Mesendoderm (in vitro differentiated cells): ENCODE data around the gene DMD.

Experiments used
- DNase-seq: peaks from one replicate; pipeline ENCODE4 v3.0.0; 2013
- H2AK5ac ChIP-seq: 2 replicates; pipeline ENCODE4 v1.6.1; 2013; ENCODE audit warnings: low read length, inconsistent platforms
- H2BK120ac ChIP-seq: 2 replicates; pipeline ENCODE4 v1.6.1; 2013; ENCODE audit warnings: low read depth, mild to moderate bottlenecking, low read length, moderate library complexity, mixed read lengths
- H2BK15ac ChIP-seq: replicated peaks from 2 replicates; pipeline ENCODE4 v1.6.1; 2013; ENCODE audit warnings: low read depth, mild to moderate bottlenecking, moderate library complexity
- H2BK5ac ChIP-seq: 2 replicates; pipeline ENCODE4 v1.6.1; 2013; ENCODE audit warnings: low read length, inconsistent platforms
- H3K18ac ChIP-seq: 2 replicates; pipeline ENCODE4 v1.6.1; 2013; ENCODE audit warnings: mild to moderate bottlenecking, low read length, mixed read lengths
- H3K23ac ChIP-seq: one replicate; pipeline ENCODE4 v1.6.1; 2013; ENCODE audit warnings: low read length
- H3K27ac ChIP-seq: 2 replicates; pipeline ENCODE4 v1.5.1; 2013; ENCODE audit warnings: low read depth, mild to moderate bottlenecking, inconsistent platforms, low read length, moderate library complexity
- H3K27me3 ChIP-seq: 2 replicates; pipeline ENCODE4 v1.6.1; 2013; ENCODE audit warnings: low read length, control low read depth, mild to moderate bottlenecking, inconsistent platforms; ENCODE audit not compliant: insufficient read depth, poor library complexity
- H3K36me3 ChIP-seq: 2 replicates; pipeline ENCODE4 v1.6.1; 2013; ENCODE audit warnings: low read length, inconsistent platforms; ENCODE audit not compliant: control insufficient read depth, insufficient read depth
- H3K4ac ChIP-seq: one replicate; pipeline ENCODE4 v1.6.1; 2013; ENCODE audit warnings: low read depth, mild to moderate bottlenecking, low read length, moderate library complexity
- H3K4me1 ChIP-seq: 2 replicates; pipeline ENCODE4 v1.6.1; 2013; ENCODE audit warnings: low read depth, low read length, inconsistent platforms; ENCODE audit not compliant: control insufficient read depth
- H3K4me2 ChIP-seq: 2 replicates; pipeline ENCODE4 v1.6.1; 2013; ENCODE audit warnings: low read length
- H3K4me3 ChIP-seq: 2 replicates; pipeline ENCODE4 v1.5.1; 2013; ENCODE audit warnings: mild to moderate bottlenecking, low read length
- H3K56ac ChIP-seq: one replicate; pipeline ENCODE4 v1.6.1; 2013; ENCODE audit warnings: low read length
- H3K79me1 ChIP-seq: 2 replicates; pipeline ENCODE4 v1.6.1; 2013; ENCODE audit warnings: low read length, inconsistent platforms
- H3K79me2 ChIP-seq: 2 replicates; pipeline ENCODE4 v1.6.1; 2013; ENCODE audit warnings: mild to moderate bottlenecking, low read length; ENCODE audit not compliant: control insufficient read depth, insufficient read depth
- H3K9ac ChIP-seq: 2 replicates; pipeline ENCODE4 v1.6.1; 2013; ENCODE audit warnings: low read length, inconsistent platforms
- H4K5ac ChIP-seq: one replicate; pipeline ENCODE4 v1.6.1; 2013; ENCODE audit warnings: low read length
- H4K8ac ChIP-seq: one replicate; pipeline ENCODE4 v1.6.1; 2013; ENCODE audit warnings: low read depth, mild to moderate bottlenecking, control low read depth, low read length, moderate library complexity
- WGBS: extraction: QIAGEN DNeasy Blood & Tissue Kit; methylation state at CpG from one replicate; pipeline ENCODE4 v1.1.7; 2013; ENCODE audit warnings: low lambda C conversion rate, missing lambda C conversion rate; ENCODE audit not compliant: insufficient coverage; ENCODE audit errors: extremely low coverage; 5-methylcytosine and 5-hydroxymethylcytosine counted together

The DMD gene

DNA sequence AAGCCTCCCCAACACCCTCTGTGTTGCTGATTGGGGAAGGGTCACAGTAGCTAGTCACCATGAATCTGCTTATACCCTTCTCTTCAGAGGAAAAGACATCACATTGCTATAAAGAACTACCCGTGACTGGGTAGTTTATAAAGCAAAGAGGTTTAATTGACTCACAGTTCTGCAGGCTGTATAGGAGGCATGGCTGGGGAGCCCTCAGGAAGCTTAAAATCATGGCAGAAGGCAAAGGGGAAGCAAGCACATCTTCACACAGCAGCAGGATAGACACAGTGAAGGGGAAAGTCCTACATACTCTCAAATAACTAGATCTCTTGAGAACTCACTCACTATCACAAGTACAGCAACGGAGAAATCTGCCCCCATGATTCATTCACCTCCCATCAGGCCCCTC lies 1910.1 kb downstream of the DMD start:
- Histone ChIP-seq H3K4ac (no peak overlapping the region), H3K4me2 (no peak overlapping the region), H2AK5ac (no peak overlapping the region), H2BK5ac (no peak overlapping the region), H3K27me3 (no peaks in the 10 kb centered on the region), H3K56ac (no peak overlapping the region), H3K36me3 (no peaks in the 10 kb centered on the region), H2BK120ac (no peak overlapping the region), H3K4me1 (no peaks in the 10 kb centered on the region), H2BK15ac (no peak overlapping the region), H3K23ac (no peak overlapping the region), H3K18ac (no peak overlapping the region), H3K79me2 (no peaks in the 10 kb centered on the region), H3K9ac (no peak overlapping the region), H3K27ac (no peak overlapping the region), H3K4me3 (no peak overlapping the region), H4K8ac (no peak overlapping the region), H4K5ac (no peak overlapping the region), H3K79me1 (no peaks in the 10 kb centered on the region)
- no CpG with 5 or more reads among the region's 2 CpGs for WGBS
- no peak for DNase-seq

DNA sequence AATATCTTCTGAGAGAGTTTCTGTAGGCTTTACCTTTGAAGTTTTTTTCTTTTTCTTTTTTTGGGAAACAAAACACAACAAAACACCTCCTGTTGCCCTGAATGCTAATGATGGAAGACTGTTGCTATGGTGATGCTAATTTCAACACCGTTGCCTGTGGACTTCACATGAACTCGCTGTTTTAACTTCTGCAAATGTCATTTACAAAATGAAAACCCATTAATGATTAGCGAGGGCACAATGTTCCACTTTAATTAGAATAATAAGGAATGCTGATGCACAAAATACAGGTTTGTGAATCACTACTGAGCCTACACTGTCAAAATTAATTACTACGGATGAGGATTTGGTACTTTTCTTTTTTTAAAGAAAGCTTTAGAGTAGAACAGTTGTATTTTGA lies 1912.4 kb downstream of the DMD start:
- no CpG with 5 or more reads among the region's 4 CpGs for WGBS

DNA sequence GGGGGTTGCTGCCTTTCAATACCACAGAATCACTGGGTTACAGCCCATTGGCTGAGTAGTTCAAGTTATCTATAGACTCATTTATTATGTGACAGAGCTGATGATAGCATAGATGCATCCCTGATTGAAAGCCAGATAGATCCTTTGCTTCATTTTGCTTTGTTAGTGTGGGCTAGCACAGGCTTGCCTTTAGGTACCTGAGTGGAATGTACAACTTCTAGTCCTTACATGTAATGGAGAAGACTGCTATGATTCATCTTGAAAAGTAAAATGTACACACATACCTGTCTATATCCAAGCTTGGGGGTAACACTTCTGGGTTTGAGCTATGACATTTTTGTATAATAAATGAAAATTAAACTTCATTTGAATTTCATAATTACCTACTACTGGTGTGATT lies 1913.5 kb downstream of the DMD start:
- Histone ChIP-seq H4K8ac (no peak overlapping the region), H3K4me1 (no peaks in the 10 kb centered on the region), H2BK5ac (no peak overlapping the region), H3K79me1 (no peaks in the 10 kb centered on the region), H3K9ac (no peak overlapping the region), H3K4ac (no peak overlapping the region), H3K36me3 (no peaks in the 10 kb centered on the region), H2BK120ac (no peak overlapping the region), H3K4me2 (no peak overlapping the region), H4K5ac (no peak overlapping the region), H3K18ac (no peak overlapping the region), H3K23ac (no peak overlapping the region), H3K4me3 (no peak overlapping the region), H3K79me2 (no peaks in the 10 kb centered on the region), H3K27me3 (no peaks in the 10 kb centered on the region), H3K27ac (no peak overlapping the region), H2BK15ac (no peak overlapping the region), H3K56ac (no peak overlapping the region), H2AK5ac (no peak overlapping the region)
- DNase-seq = no peak

More for the DNA sequence above, 1912.4 kb downstream of the DMD start:
- H4K8ac ChIP-seq = no peak overlapping the region
- no peak overlapping the region for H3K56ac ChIP-seq
- H3K9ac ChIP-seq = no peak overlapping the region
- H2BK15ac ChIP-seq = no peak overlapping the region
- no peak overlapping the region for H4K5ac ChIP-seq
- H3K79me1 ChIP-seq = no peaks in the 10 kb centered on the region
- no peaks in the 10 kb centered on the region for H3K36me3 ChIP-seq
- H2BK120ac ChIP-seq = no peak overlapping the region
- no peaks in the 10 kb centered on the region for H3K4me1 ChIP-seq
- no peaks in the 10 kb centered on the region for H3K79me2 ChIP-seq
- H3K4ac ChIP-seq = no peak overlapping the region
- no peak overlapping the region for H3K23ac ChIP-seq
- H3K18ac ChIP-seq = no peak overlapping the region
- H3K4me3 ChIP-seq = no peak overlapping the region
- no peak overlapping the region for H2BK5ac ChIP-seq
- H3K4me2 ChIP-seq = no peak overlapping the region
- H3K27ac ChIP-seq = no peak overlapping the region
- no peaks in the 10 kb centered on the region for H3K27me3 ChIP-seq
- no peak overlapping the region for H2AK5ac ChIP-seq
- no peak for DNase-seq

DNA sequence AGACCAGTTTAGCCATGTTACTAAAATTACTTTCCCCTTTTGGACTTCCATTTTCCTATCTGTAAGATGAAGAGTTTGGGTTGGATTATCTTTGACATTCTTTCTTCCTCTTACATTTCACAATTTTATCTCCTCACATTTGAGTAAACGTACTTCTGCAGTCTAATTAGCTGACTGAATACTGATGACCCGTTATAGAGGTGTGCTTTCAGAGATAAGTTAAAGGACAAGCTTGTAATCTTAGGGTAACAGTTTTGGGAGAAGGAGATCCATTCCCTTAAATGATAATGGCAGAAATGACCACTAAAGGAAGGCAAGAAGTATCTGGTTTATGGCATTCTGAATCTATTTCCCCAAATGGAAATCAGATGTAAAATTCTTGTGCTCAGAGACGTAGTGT lies 1916.9 kb downstream of the DMD start:
- H3K9ac ChIP-seq = no peak overlapping the region
- H3K4me3 ChIP-seq = no peak overlapping the region
- no peak overlapping the region for H2BK5ac ChIP-seq
- no peaks in the 10 kb centered on the region for H3K79me1 ChIP-seq
- H3K27ac ChIP-seq = no peak overlapping the region
- no peaks in the 10 kb centered on the region for H3K4me1 ChIP-seq
- H2BK120ac ChIP-seq = no peak overlapping the region
- no peak overlapping the region for H3K4me2 ChIP-seq
- WGBS = no CpG with 5 or more reads among the region's 3 CpGs
- no peaks in the 10 kb centered on the region for H3K36me3 ChIP-seq
- H3K79me2 ChIP-seq = no peaks in the 10 kb centered on the region
- H3K4ac ChIP-seq = no peak overlapping the region
- H2AK5ac ChIP-seq = no peak overlapping the region
- H4K5ac ChIP-seq = no peak overlapping the region
- no peak for DNase-seq
- H3K56ac ChIP-seq = no peak overlapping the region
- H4K8ac ChIP-seq = no peak overlapping the region
- H3K23ac ChIP-seq = no peak overlapping the region
- no peaks in the 10 kb centered on the region for H3K27me3 ChIP-seq
- no peak overlapping the region for H2BK15ac ChIP-seq
- H3K18ac ChIP-seq = no peak overlapping the region

DNA sequence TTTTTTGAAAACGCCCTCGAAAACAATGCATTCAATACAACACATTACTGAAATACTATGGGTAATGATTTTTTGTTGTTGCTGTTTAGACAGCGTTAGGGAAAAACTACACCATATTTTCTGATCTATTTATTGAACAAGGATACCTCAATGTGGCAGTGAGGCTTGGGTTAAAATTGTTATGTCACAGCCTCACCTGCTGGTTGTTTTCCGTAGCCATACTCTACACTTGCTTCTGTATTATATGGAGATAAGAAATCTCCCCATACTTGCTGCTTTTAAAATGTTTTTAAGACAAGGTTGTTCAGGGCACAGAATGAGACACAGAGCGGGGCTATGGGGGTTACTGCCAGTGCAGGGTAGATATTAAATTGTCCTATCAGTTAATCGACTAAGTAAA lies 1917.9 kb downstream of the DMD start:
- Histone ChIP-seq H3K9ac (no peak overlapping the region), H3K79me2 (no peaks in the 10 kb centered on the region), H3K4me2 (no peak overlapping the region), H3K4me1 (no peaks in the 10 kb centered on the region), H3K18ac (no peak overlapping the region), H3K79me1 (no peaks in the 10 kb centered on the region), H4K8ac (no peak overlapping the region), H2BK15ac (no peak overlapping the region), H2BK5ac (no peak overlapping the region), H2BK120ac (no peak overlapping the region), H3K27ac (no peak overlapping the region), H3K4me3 (no peak overlapping the region), H3K56ac (no peak overlapping the region), H3K23ac (no peak overlapping the region), H4K5ac (no peak overlapping the region), H3K4ac (no peak overlapping the region), H3K27me3 (no peaks in the 10 kb centered on the region), H3K36me3 (no peaks in the 10 kb centered on the region), H2AK5ac (no peak overlapping the region)
- WGBS = no CpG with 5 or more reads among the region's 6 CpGs
- DNase-seq = no peak

DNA sequence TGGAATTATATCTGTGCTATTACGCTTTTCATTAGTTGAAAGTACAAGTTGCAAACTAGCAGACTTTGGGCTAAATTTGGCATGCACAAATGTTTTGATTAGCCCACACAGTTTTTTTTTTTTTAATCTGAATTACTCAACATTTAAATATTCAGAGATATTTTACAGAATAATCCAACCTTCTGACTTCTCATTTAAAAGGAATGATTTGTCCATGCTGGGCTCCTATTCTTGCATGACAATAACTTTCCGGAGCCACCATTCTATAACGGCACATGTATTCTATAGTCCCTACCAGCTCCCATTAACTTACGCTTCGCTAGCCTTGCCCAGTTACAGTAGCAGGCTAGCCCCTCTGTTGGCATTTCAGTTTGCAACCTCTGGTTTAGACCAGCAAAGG lies 1920.2 kb downstream of the DMD start:
- Histone ChIP-seq H3K4me2 (no peak overlapping the region), H2AK5ac (no peak overlapping the region), H3K79me2 (no peaks in the 10 kb centered on the region), H3K27me3 (no peaks in the 10 kb centered on the region), H2BK5ac (no peak overlapping the region), H4K8ac (no peak overlapping the region), H4K5ac (no peak overlapping the region), H3K79me1 (no peaks in the 10 kb centered on the region), H3K9ac (no peak overlapping the region), H3K4ac (no peak overlapping the region), H3K23ac (no peak overlapping the region), H3K56ac (no peak overlapping the region), H3K27ac (no peak overlapping the region), H3K18ac (no peak overlapping the region), H3K4me3 (no peak overlapping the region), H2BK15ac (no peak overlapping the region), H3K4me1 (no peaks in the 10 kb centered on the region), H2BK120ac (no peak overlapping the region), H3K36me3 (no peaks in the 10 kb centered on the region)
- DNase-seq = no peak
- WGBS = no CpG with 5 or more reads among the region's 5 CpGs
